Subcutaneous adipose tissue (tissue), 4 donors: ENCODE measurements around the gene BRICD5. TPM values are rescaled to one million over a fixed set of nuclear protein-coding genes. Genes with fewer than 3 reads are reported as not detected.

Source experiments
- CTCF ChIP-seq: fragments of 450-650 bp; IDR thresholded peaks from one replicate; pipeline ENCODE4 v1.5.1; 2016; ENCODE audit warnings: low read depth, mild to moderate bottlenecking, control low read depth, antibody characterized with exemption, moderate library complexity
- total RNA-seq, 4 donors: library from RNA; depleted of rRNA; stranded (reverse); fragments of >200 nt; gene quantifications; one replicate each; pipeline ENCODE4 v1.1.0, GENCODE V29; 2016

Gene BRICD5
- total RNA-seq, 4 donors from 2014 or later: 0.66 to 6.0 (median 4.1) TPM

DNA sequence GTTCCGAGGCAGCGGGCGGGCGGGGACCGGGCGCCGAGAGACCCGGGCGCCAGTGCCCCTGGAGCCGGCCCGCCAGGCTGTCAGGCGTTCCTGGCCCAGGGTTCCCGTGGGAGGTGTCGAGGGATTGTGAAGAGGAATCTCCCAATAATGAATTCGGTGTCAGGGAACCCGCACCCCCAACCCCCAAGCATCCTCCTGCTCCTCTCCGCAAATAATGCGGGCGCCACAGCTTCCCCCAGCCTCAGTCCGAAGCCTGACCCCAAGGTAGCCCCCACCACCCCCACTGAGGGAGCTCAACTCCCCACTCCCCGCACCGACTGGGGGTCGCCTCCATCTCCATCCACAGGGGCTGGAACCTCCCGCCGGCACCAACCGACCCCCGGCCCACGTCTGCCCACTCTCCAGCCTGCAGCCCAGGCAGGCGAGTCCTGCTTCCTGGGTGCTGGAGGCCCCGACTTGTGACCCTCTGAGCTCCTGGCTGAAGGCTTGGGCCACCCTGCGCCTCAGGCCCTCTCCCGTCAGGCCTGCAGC, 13.6 kb downstream of the BRICD5 start:
- TF ChIP-seq CTCF: no peak

GRCh38 chr16:2196162-2196980, 14.3 kb downstream of the BRICD5 start, which contains the start of gene CASKIN1:
Gene CASKIN1, minus strand, starts transcription at chr16:2196605. Its CDS starts 173 bp downstream, at chr16:2196432.
- TF ChIP-seq CTCF: no peak

DNA sequence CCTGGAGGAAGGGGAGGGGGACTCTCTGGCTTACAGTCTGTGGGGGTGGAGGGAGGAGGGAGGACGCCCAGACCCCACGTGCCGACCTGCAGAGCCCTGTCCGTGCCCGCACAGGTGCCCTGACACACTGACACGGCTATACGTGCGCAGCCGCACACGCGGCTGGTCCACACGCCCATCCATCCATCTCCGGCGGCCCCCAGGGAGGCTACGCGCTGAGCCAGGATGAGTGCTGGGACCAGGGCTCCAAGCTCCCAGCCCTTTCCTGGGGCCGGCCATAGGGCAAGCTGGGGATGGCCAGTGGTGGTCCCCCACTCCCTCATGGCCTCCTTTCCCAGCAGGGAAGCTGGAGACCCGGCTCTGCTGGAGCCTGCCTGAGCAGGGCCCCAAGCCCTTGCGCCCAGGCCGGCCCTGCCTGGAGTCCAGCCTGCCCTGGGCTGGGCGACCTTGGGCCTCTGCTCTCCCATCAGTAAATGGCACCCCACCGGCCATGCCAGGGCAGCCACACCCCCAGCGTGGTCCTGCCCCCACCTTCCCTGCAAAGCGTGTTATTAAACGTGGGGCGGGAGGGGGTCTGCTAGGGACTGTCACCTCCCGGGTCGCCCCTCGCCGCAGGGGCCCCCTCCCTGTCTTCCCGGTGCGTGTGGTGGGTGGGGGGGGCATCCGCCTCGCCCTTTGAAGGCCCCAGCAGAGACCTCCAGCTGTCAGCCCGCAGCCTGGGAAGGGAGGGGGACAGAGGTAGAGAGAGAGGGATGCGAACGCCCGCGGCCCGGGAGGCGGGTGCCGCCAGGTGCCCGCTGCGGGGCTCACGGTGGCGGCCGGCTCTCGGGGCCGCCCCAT, 15.1 kb downstream of the BRICD5 start:
- no peak for TF ChIP-seq CTCF

GRCh38 chr16:2194852-2195321, 15.8 kb downstream of the BRICD5 start:
- TF ChIP-seq CTCF: no peak

- no peak for TF ChIP-seq CTCF
Observed at GRCh38 chr16:2194166-2194834, 16.4 kb downstream of the BRICD5 start.

GRCh38 chr16:2191446-2191706, 19.3 kb downstream of the BRICD5 start:
- TF ChIP-seq CTCF: no peak
